Posterior cingulate gyrus (tissue), 11 donors: ENCODE results near the gene IKBKE.

Experiments used
- DNase-seq, 10 donors: peaks; one replicate each; pipeline versions ENCODE4 v3.0.0 to v3.0.0-alpha.2; 2020 to 2021; ENCODE audit warnings: mixed read lengths in 3 of 10
- intact Hi-C: fragments of 100-400 bp; cut with DNase I; formaldehyde crosslinking; loops from one replicate; pipeline ENCODE4 v1.15.1; 2023

IKBKE gene

DNA sequence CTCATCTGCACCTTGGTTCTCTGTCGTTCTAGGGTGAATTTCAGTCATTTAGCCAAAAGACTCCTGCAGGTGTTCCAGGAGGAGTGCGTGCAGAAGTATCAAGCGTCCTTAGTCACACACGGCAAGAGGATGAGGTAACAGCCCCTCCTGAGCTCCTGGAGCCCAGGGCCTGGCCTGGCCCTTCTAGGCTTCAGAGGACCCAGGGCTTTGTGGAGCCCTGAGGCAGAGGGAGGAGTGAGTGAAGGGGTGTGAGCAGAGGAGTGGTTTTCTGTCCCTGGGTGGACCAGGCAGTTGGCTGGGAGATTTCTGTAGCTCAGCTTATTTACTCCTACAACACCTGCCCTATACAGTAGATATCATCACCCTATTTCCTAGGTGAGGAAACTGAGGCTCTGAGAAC, 21.3 kb downstream of the IKBKE start:
- intact Hi-C loops, result loop anchor here (5.0 to 10.0 kb wide), 2 partner anchors 91 to 493 kb away; no protein-coding TSS in a partner anchor
- peak in 1 of 10 donors; percentile 28 for DNase-seq

DNA sequence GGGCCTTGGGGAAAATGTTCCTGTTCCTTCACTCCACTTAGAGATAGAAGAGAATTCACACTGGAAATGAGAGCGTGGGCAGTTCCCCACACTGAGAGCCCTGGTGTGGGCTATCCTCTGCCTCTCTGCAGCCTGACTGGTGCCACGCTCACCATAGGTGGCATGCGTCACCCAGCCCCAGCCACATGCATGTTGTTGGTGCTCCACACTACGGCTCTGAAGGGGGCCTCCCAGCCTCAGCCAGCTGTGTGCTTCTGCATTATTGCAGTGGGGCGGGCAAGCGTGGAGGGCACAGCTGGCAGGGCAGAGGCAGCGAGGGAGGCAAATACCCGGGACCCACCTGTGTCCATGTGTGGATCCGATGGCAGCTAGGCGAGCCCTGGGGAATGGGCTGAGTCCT, 22.3 kb downstream of the IKBKE start:
- peak in 2 of 10 donors; percentile 63 to 82 for DNase-seq
- intact Hi-C loops, result loop anchor here (5.0 to 10.0 kb wide), 2 partner anchors 90 to 492 kb away; no protein-coding TSS in a partner anchor

DNA sequence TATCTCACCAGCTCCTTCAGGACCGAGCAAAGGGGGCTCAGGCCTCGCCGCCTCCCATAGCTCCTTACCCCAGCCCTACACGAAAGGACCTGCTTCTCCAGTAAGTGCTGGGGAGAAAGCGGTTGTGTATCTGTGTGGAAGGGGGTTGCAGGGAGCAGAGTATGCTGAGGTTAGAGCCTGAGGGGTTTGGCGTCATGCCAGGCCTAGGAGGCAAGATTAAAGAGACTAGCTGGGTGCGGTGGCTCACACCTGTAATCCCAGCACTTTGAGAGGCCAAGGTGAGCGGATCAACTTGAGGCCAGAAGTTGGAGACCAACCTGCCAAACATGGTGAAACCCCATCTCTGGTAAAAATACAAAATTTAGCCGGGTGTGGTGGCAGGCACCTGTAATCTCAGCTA, 23.0 kb downstream of the IKBKE start:
- peak in 1 of 10 donors; percentile 49 for DNase-seq
- intact Hi-C loops, result loop anchor here (5.0 to 10.0 kb wide), 2 partner anchors 89 to 492 kb away; no protein-coding TSS in a partner anchor

DNA sequence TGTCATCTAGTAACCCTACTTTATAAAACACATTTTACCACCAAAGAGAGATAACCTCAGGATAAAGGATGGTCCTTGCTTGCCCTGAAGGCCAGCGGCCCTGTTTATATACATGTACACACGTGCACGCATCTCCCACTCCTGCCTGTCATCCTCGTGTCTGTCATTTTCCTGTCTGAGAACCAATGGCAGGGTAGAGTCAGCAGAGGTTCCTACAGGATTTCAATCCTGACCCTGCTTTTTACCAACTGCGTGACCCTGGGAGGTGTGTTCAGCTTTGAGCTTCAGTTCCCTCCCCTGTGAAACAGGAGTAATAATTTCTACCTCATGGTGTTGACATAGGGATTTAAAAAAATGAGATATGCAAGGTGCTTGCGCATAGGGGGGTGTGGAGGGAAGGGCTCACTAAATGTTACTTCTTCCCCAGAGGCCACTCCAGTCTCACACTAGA, 24.8 kb downstream of the IKBKE start:
- intact Hi-C loops, result loop anchor here (10.0 kb wide), 1 partner anchor 490 kb away; no protein-coding TSS in a partner anchor
- DNase-seq, result peak in 1 of 10 donors; percentile 25

DNA sequence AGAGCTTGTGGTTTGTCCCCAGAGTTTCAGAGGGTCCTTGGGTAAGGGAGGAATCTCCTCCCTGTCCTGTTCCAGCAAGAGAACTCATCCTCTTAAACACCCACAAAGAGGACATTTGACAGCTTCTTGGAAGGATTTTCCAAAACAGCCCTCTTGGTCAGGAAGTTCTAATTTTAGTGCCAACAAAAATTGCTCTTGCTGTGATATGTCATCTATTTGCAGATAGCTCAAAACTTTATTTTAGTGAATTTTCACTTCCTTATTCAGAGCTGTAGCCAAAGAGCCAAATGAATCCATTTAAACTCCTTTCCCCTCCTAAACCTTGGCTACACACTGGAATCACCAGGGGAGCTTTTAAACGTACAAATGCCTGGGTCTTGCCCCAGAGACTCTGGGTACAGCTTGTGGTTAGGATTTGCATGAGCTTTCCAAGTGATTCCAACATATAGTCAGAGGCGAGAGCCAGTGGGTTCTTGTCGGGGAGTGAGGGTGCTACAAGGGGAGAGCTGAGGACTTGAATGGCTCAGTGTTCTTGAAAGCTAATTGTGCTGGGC, 25.3 kb downstream of the IKBKE start:
- intact Hi-C loops, result loop anchor here (10.0 kb wide), 1 partner anchor 489 kb away; no protein-coding TSS in a partner anchor
- no peak for DNase-seq

DNA sequence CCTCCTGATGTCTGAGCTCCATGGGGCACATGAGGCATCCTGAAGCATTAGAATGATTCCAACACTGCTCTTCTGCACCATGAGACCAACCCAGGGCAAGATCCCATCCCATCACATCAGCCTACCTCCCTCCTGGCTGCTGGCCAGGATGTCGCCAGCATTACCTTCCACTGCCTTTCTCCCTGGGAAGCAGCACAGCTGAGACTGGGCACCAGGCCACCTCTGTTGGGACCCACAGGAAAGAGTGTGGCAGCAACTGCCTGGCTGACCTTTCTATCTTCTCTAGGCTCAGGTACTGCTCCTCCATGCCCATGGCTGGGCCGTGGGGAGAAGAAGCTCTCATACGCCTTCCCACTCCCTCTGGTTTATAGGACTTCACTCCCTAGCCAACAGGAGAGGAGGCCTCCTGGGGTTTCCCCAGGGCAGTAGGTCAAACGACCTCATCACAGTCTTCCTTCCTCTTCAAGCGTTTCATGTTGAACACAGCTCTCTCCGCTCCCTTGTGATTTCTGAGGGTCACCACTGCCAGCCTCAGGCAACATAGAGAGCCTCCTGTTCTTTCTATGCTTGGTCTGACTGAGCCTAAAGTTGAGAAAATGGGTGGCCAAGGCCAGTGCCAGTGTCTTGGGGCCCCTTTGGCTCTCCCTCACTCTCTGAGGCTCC, 26.0 kb downstream of the IKBKE start:
- DNase-seq, result peak in 2 of 10 donors; percentile 31 to 49
- intact Hi-C loops, result loop anchor here (10.0 kb wide), 1 partner anchor 489 kb away; no protein-coding TSS in a partner anchor

DNA sequence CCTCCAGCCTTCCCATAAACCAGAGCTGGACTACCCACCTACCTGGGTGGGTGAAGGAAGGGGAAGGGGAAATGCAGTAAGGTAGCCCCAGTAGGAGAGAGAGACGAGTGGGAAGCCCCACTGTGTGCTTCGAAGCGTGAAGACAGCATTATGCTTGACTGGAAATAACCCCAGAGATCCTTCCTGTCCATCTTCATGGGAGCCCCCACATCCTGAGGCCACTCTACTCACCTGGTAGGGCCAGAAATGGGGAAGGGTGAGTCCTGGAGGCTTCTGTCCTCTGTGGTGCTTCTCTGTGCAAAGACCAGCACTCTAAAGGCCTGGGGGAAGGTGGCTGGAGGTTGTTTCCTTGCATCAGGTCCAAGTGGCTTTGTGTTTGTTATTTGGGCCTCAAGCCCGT, 27.1 kb downstream of the IKBKE start:
- DNase-seq, result peak in 1 of 10 donors; percentile 39
- intact Hi-C loops, result loop anchor here (10.0 kb wide), 1 partner anchor 487 kb away; no protein-coding TSS in a partner anchor

DNA sequence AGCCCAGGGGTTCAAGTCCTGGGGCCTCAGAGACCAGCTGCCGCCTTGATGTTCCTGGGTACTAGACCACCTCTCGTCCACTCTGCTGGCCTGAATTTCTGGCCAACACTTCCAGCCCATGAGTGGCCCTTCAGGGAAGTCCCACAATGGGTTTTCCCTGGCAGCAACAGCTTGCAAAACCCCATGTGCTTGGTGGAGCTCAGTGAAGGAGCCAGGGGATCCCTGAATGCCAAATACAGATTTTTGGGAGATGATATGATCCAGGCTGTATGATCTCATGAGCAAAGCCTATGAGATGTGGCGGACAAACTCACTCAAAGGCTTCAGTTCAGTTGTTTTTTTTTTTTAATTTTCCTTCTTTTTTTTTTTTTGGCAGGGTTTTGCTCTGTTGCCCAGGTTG, 27.5 kb downstream of the IKBKE start:
- intact Hi-C loops, result loop anchor here (10.0 kb wide), 1 partner anchor 487 kb away; no protein-coding TSS in a partner anchor
- DNase-seq, result peak in 2 of 10 donors; percentile 4 to 17

DNA sequence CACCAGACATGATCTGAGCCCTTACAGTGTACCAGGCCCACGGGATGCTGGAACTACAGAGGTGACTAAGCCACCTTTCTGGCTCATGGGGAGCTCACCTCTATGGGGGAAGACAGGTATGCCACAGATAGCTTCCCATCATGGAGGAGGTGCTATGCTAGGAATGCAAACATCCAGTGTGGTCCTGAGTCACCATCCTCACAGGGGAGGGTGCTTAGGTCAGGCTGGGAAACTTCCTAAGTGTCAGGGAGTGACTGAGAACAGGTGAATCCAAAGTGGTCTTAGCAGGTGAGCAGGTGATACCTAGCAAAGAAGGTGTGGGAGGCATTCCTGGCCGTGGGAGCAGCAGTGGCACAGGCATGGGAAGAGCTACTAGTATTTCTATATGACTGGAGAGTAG, 28.4 kb downstream of the IKBKE start:
- intact Hi-C loops, result loop anchor here (10.0 kb wide), 1 partner anchor 486 kb away; no protein-coding TSS in a partner anchor
- peak in 3 of 10 donors; percentile 7 to 31 (median 27) for DNase-seq

DNA sequence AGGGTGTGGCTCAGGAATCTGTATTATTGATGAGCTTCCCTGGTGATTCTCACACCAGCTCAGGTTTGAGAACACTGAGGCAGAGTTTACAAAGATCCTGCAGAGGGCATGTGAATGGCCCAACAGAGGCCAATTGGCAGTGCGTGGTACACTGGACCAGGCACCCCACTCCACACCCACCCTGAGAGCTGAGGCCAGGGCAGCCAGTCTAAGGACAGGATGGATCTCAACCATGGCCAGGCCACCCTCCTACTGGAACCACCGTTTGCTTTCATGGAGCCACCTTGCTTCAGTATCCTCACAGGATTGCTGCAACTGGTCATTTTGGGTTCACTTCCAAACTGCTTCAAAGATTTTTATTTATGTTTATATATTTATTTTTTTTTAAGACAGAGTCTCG, 29.8 kb downstream of the IKBKE start:
- intact Hi-C loops, result loop anchor here (10.0 kb wide), 1 partner anchor 55 kb away; no protein-coding TSS in a partner anchor
- peak in 3 of 10 donors; percentile 47 to 66 (median 62) for DNase-seq

DNA sequence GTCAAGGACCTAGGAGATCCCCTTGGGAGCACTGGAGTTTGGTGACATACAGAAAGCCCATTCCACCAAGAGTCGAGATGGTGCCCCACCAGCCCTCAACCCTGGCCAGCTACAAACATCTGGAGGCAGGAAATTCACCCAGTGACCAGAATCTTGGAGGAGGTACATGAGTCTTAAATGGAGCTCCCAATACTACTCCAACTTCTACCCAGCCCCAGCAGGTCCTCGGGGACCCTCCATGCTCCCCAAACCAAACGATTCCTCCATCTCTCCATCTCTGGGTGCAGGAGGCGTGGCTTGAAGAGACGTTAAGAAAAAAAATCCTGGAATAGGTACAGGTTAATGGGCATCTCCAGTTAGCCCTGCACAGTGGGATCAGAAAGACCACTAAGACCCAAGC, 31.6 kb downstream of the IKBKE start:
- intact Hi-C loops, result loop anchor here (10.0 kb wide), 1 partner anchor 53 kb away; no protein-coding TSS in a partner anchor
- peak in 1 of 10 donors; percentile 62 for DNase-seq

DNA sequence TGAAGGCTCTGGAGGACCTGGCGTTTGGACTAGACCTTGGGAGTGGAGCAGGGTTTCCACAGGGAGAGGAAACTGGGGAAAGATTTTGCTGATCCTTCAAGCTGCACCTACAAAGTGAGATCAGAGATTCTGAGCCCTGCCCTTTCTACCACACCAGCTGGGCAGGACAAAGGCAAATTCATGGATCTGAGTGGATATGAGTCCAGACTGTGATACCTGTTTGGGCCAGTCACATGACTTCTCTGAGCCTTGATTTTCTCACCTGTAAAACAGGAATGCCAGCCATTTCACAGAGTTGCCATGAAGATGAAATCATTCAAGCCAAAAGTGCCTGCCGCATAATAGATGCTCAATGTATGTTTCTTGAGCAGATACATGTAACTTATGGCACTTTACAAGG, 32.1 kb downstream of the IKBKE start:
- DNase-seq, result peak in 1 of 10 donors; percentile 22
- intact Hi-C loops, result loop anchor here (10.0 kb wide), 1 partner anchor 52 kb away; no protein-coding TSS in a partner anchor

DNA sequence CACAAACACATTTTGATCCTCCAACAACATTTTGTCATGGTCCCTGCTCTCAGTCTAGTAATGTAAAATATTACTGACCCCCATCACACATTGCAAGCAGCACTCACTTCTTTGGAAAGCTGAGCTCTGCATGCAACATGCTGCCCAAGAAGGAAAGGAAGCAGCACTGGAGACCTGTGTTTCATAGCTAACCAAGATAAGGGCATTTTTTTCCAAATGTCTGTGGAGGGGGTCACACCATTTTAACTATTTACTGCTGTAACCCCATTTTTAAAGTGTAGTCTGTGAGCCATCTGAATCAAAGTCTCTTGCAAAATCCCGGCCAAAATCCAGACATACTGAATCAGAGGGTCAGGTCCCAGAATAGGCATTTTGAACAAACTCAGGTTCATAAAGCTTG, 32.5 kb downstream of the IKBKE start:
- no peak for DNase-seq
- intact Hi-C loops, result loop anchor here (10.0 kb wide), 1 partner anchor 52 kb away; no protein-coding TSS in a partner anchor

DNA sequence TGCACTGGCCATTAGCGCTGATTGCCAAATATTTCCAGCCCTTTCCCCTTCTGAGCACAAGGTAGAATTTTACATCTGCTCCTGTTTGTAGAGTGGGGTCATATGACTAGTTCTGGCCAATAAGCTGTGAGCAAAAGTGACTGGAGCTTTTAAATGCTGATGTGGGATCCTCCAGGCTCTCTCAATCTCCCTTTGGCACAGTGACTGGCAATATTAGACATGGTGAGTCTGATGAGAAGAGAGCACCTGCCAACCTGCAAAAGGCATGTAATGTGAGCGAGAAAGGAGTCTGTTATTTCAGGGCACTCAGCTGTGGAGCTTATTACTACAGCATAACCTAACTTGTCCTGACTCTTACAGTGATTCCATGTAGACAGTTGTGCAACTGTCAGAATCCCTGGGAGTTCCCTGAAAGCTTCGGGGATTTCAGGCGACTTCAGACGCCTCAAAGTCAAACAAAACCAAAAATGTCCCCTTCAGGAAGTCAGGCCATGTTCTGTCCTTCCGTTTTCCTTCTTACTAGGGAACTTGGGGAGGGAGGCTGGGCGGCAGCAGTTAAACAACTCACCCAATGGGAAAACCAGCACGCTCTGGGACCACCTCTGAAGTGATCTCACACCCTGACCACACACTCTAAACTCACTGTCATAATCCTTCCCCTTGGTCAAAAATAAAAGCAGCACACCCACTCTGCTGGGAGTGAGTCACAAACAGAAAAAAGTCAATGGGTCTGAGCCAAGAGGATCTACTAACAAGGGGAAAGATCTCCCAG, 33.5 kb downstream of the IKBKE start:
- peak in 1 of 10 donors; percentile 86 for DNase-seq
- intact Hi-C loops, result loop anchor here (10.0 kb wide), 1 partner anchor 51 kb away; no protein-coding TSS in a partner anchor

DNA sequence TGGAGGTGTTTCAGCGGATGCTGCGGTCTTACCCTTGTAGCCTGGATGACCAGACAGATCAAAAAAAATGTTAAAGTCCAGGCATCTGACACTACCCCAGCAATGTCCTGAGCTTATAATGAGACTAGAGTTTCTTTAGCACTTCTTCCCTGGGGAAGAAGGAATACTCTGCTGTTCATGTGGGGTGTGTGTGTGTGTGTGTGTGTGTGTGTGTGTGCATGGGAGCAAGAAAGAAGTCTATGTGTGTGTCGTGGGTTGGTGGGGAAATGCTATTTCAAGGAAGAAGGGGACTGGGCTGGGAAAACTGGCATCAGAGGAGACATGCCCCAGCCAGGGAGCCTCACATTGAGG, 34.1 kb downstream of the IKBKE start:
- DNase-seq, result no peak

DNA sequence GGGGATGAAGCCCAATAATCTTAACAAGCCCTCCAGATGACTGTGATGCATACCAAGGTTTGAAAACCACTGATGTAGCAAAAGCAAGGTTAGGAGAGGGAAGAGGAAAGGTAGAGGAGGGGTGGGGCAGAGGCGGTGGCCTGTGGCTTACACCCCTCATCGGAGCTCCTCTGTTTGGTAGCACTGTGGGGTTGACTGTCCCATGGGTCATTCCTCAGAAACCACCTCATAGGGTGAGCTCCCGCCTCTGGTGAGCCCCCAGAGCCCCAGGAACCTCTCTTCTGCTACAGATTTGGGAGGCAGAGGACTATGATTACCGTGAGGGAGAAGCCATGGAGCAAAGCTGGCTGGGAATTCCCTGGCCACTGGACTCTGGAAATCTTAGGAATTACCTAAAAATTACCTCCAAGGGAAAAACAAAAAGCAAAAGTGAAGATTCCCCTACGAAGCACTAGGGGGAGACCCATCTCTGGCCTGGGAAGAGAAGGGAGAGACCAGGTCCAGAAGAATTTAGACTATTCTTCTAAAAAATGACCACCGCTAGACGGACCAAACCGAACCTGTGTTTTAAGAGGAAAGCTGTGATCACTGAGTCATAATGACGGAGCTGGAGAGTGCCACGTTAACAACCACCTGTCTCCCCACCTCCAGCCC, 35.6 kb downstream of the IKBKE start:
- DNase-seq, result peak in 1 of 10 donors; percentile 46
- intact Hi-C loops, result loop anchor here (10.0 kb wide), 1 partner anchor 49 kb away; no protein-coding TSS in a partner anchor

More for the DNA sequence above, 34.1 kb downstream of the IKBKE start:
- intact Hi-C loops, result loop anchor here (10.0 kb wide), 1 partner anchor 50 kb away; no protein-coding TSS in a partner anchor

DNA sequence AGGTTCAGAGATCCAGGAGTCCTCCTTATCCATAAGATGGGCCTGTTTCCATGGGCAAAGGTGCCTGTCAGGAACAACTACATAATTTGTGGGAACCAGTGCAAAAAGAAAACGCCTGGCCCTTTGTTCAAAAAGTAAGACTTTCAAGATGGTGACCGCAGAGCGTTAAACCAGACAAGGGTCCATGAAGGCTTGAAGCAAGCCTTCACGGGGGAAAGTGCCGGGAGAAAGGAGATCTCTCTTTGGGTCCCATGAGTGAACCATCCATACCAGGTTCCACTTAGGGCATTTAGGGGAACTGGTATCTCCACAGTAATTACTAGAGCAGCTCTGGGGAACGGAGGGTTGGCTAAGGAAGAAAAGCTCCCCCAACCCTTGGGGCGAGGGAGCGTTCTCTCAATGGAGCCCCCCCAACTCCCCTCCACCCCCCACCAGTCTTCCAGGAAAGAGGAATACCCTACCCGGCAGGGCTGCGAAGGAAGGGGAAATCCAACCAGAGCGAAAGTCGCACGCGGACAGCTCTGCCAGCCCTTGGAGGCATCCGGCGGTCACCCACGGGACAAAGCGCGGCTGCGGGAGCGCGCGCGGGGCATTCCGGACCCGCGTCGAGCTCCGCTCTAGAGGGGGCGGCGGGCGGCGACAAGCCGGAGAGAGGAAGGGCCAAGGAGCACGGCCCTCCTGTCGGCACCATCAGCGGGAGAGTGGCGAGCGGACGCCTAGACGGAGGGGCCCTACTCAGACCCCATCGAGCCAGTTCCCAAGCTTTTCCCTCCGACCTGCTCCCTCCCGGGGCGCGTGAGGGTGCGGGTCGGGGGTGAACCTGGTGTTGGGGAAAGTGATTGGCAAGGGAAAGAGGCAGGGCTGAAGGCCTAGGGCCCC, 36.4 kb downstream of the IKBKE start:
- intact Hi-C loops, result loop anchor here (10.0 kb wide), 1 partner anchor 48 kb away; no protein-coding TSS in a partner anchor
- peak in 1 of 10 donors; percentile 85 for DNase-seq
